Activated naive CD4-positive, alpha-beta T cell treated with anti-CD3 and anti-CD28 coated beads, Interleukin-2, amount 50 U/mL, for 24 hours (primary cell): Measurements from ENCODE around the gene HADH.
A peak's percentile ranks its signal among the peaks of the same experiment; 100 is the strongest.
"Not testable (repeated sequence)": the region's sequence is repeated elsewhere in the genome, so short reads cannot be mapped to it uniquely, and the experiment has no call there.

Experiments
- H3K27ac Mint-ChIP-seq: one replicate; pipeline ENCODE4 v1.8.0; 2021; ENCODE audit warnings: mild to moderate bottlenecking, mixed read lengths
- H3K27me3 Mint-ChIP-seq: one replicate; pipeline ENCODE4 v1.8.0; 2021; ENCODE audit warnings: mixed read lengths
- H3K36me3 Mint-ChIP-seq: one replicate; pipeline ENCODE4 v1.8.0; 2021; ENCODE audit warnings: mixed read lengths
- H3K4me1 Mint-ChIP-seq: one replicate; pipeline ENCODE4 v1.8.0; 2021; ENCODE audit warnings: mixed read lengths
- H3K4me3 Mint-ChIP-seq: one replicate; pipeline ENCODE4 v1.8.0; 2021; ENCODE audit warnings: mild to moderate bottlenecking, mixed read lengths
- H3K9me3 Mint-ChIP-seq: one replicate; pipeline ENCODE4 v1.8.0; 2021; ENCODE audit warnings: mixed read lengths

The HADH gene

GRCh38 chr4:107989537-107990386 is at the start of gene HADH:
HADH (plus strand) TSS chr4:107989889; CDS start chr4:107989933, 44 bp downstream.
- Mint-ChIP-seq H3K27ac (peak within 1 kb of the TSS; percentile 92), H3K4me3 (peak within 1 kb of the TSS; percentile 92), H3K27me3 (no peaks in the 10 kb centered on the region), H3K4me1 (peaks cover 78% of the 10 kb centered on the region), H3K36me3 (no peaks in the 10 kb centered on the region), H3K9me3 (no peaks in the 10 kb centered on the region)

- H3K27me3 Mint-ChIP-seq: no peaks in the 10 kb centered on the region
- H3K9me3 Mint-ChIP-seq: no peaks in the 10 kb centered on the region
- no peaks in the 10 kb centered on the region for H3K4me1 Mint-ChIP-seq
- no peak overlapping the region for H3K4me3 Mint-ChIP-seq
- peaks cover 28% of the 10 kb centered on the region for H3K36me3 Mint-ChIP-seq
- no peak overlapping the region for H3K27ac Mint-ChIP-seq
These were observed 43.9 kb upstream of the HADH start for GRCh38 chr4:107945809-107946208.

GRCh38 chr4:107950746-107951540 is 38.7 kb upstream of the HADH start:
- H3K27ac Mint-ChIP-seq: no peak overlapping the region
- H3K36me3 Mint-ChIP-seq: peaks cover 31% of the 10 kb centered on the region
- H3K9me3 Mint-ChIP-seq: peaks cover 9% of the 10 kb centered on the region
- no peaks in the 10 kb centered on the region for H3K4me1 Mint-ChIP-seq
- H3K4me3 Mint-ChIP-seq: no peak overlapping the region
- no peaks in the 10 kb centered on the region for H3K27me3 Mint-ChIP-seq

GRCh38 chr4:107951551-107951950 is 38.1 kb upstream of the HADH start:
- Mint-ChIP-seq H3K27ac (no peak overlapping the region), H3K4me1 (no peaks in the 10 kb centered on the region), H3K36me3 (peaks cover 32% of the 10 kb centered on the region), H3K9me3 (peaks cover 15% of the 10 kb centered on the region), H3K27me3 (no peaks in the 10 kb centered on the region), H3K4me3 (no peak overlapping the region)

GRCh38 chr4:107956011-107956410 is 33.7 kb upstream of the HADH start:
- Mint-ChIP-seq H3K36me3 (peaks cover 14% of the 10 kb centered on the region), H3K27me3 (no peaks in the 10 kb centered on the region), H3K4me1 (no peaks in the 10 kb centered on the region), H3K9me3 (peaks cover 15% of the 10 kb centered on the region), H3K4me3 (no peak overlapping the region), H3K27ac (no peak overlapping the region)

GRCh38 chr4:107966903-107967302 is 22.8 kb upstream of the HADH start:
- no peaks in the 10 kb centered on the region for H3K9me3 Mint-ChIP-seq
- H3K4me1 Mint-ChIP-seq: no peaks in the 10 kb centered on the region
- no peak overlapping the region for H3K4me3 Mint-ChIP-seq
- peaks cover 2% of the 10 kb centered on the region for H3K36me3 Mint-ChIP-seq
- no peaks in the 10 kb centered on the region for H3K27me3 Mint-ChIP-seq
- no peak overlapping the region for H3K27ac Mint-ChIP-seq

- not testable (repeated sequence) for H3K4me1 Mint-ChIP-seq, H3K27ac Mint-ChIP-seq
These were observed 22.2 kb upstream of the HADH start for GRCh38 chr4:107967519-107967918.

GRCh38 chr4:107967921-107968320 is 21.8 kb upstream of the HADH start:
- not testable (repeated sequence) for H3K27ac Mint-ChIP-seq, H3K4me1 Mint-ChIP-seq, H3K27me3 Mint-ChIP-seq, H3K4me3 Mint-ChIP-seq, H3K9me3 Mint-ChIP-seq, H3K36me3 Mint-ChIP-seq

More at GRCh38 chr4:107967519-107967918, 22.2 kb upstream of the HADH start:
- H3K36me3 Mint-ChIP-seq, H3K4me3 Mint-ChIP-seq, H3K27me3 Mint-ChIP-seq, H3K9me3 Mint-ChIP-seq: not testable (repeated sequence)

GRCh38 chr4:107970063-107970798 is 19.5 kb upstream of the HADH start:
- no peaks in the 10 kb centered on the region for H3K9me3 Mint-ChIP-seq
- H3K36me3 Mint-ChIP-seq: peaks cover 2% of the 10 kb centered on the region
- no peaks in the 10 kb centered on the region for H3K27me3 Mint-ChIP-seq
- no peak overlapping the region for H3K27ac Mint-ChIP-seq
- H3K4me3 Mint-ChIP-seq: no peak overlapping the region
- no peaks in the 10 kb centered on the region for H3K4me1 Mint-ChIP-seq

- peak overlapping the region; percentile 44 for H3K27ac Mint-ChIP-seq
These were observed 17.1 kb upstream of the HADH start for GRCh38 chr4:107972605-107973004.

GRCh38 chr4:107974523-107974922 is 15.2 kb upstream of the HADH start:
- H3K27ac Mint-ChIP-seq: no peak overlapping the region
- no peaks in the 10 kb centered on the region for H3K9me3 Mint-ChIP-seq
- no peaks in the 10 kb centered on the region for H3K27me3 Mint-ChIP-seq
- H3K4me3 Mint-ChIP-seq: no peak overlapping the region
- H3K4me1 Mint-ChIP-seq: no peaks in the 10 kb centered on the region
- H3K36me3 Mint-ChIP-seq: no peaks in the 10 kb centered on the region

More at GRCh38 chr4:107972605-107973004, 17.1 kb upstream of the HADH start:
- no peaks in the 10 kb centered on the region for H3K27me3 Mint-ChIP-seq
- H3K4me3 Mint-ChIP-seq: no peak overlapping the region
- no peaks in the 10 kb centered on the region for H3K36me3 Mint-ChIP-seq
- H3K9me3 Mint-ChIP-seq: no peaks in the 10 kb centered on the region
- H3K4me1 Mint-ChIP-seq: no peaks in the 10 kb centered on the region

GRCh38 chr4:107977482-107977881 is 12.2 kb upstream of the HADH start:
- peaks cover 3% of the 10 kb centered on the region for H3K36me3 Mint-ChIP-seq

GRCh38 chr4:107977966-107978705 is 11.6 kb upstream of the HADH start:
- Mint-ChIP-seq H3K4me3 (no peak overlapping the region), H3K4me1 (peaks cover 6% of the 10 kb centered on the region), H3K9me3 (no peaks in the 10 kb centered on the region), H3K27me3 (no peaks in the 10 kb centered on the region), H3K36me3 (peaks cover 3% of the 10 kb centered on the region), H3K27ac (no peak overlapping the region)

More at GRCh38 chr4:107977482-107977881, 12.2 kb upstream of the HADH start:
- Mint-ChIP-seq H3K4me3 (no peak overlapping the region), H3K27ac (no peak overlapping the region), H3K4me1 (peaks cover 5% of the 10 kb centered on the region), H3K9me3 (no peaks in the 10 kb centered on the region), H3K27me3 (no peaks in the 10 kb centered on the region)

GRCh38 chr4:107978716-107979451 is 10.8 kb upstream of the HADH start:
- Mint-ChIP-seq H3K4me1 (peaks cover 9% of the 10 kb centered on the region), H3K9me3 (no peaks in the 10 kb centered on the region), H3K27me3 (no peaks in the 10 kb centered on the region), H3K4me3 (no peak overlapping the region), H3K36me3 (peaks cover 3% of the 10 kb centered on the region), H3K27ac (no peak overlapping the region)
